ENCODE results near the gene TRABD2B.

GRCh38 chr1:47827109-47827508 lies 170.1 kb downstream of the TRABD2B start:
- TF ChIP-seq, protein P1, sequence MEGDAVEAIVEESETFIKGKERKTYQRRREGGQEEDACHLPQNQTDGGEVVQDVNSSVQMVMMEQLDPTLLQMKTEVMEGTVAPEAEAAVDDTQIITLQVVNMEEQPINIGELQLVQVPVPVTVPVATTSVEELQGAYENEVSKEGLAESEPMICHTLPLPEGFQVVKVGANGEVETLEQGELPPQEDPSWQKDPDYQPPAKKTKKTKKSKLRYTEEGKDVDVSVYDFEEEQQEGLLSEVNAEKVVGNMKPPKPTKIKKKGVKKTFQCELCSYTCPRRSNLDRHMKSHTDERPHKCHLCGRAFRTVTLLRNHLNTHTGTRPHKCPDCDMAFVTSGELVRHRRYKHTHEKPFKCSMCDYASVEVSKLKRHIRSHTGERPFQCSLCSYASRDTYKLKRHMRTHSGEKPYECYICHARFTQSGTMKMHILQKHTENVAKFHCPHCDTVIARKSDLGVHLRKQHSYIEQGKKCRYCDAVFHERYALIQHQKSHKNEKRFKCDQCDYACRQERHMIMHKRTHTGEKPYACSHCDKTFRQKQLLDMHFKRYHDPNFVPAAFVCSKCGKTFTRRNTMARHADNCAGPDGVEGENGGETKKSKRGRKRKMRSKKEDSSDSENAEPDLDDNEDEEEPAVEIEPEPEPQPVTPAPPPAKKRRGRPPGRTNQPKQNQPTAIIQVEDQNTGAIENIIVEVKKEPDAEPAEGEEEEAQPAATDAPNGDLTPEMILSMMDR (conservative IDR thresholded peaks at IDR 0.05; ENCODE audit: low read depth, low read length) = no peak
- no peak for TF ChIP-seq BHLHE40 (IDR thresholded peaks at IDR 0.05; ENCODE audit: low read depth, low read length)
- TF ChIP-seq RAD21 (IDR thresholded peaks at IDR 0.05; ENCODE audit: low read length) = no peak
- TF ChIP-seq POLR2A (IDR thresholded peaks at IDR 0.05; ENCODE audit: low read depth, low read length) = no peak
- no peak for TF ChIP-seq SMC3 (IDR thresholded peaks at IDR 0.05; ENCODE audit: low read depth, low read length)
- TF ChIP-seq CEBPB (IDR thresholded peaks at IDR 0.05; ENCODE audit: low read depth, low read length) = no peak
